Parathyroid adenoma (tissue), 2 donors: ENCODE measurements around the gene LYRM9.

Experiments used
- H2AFZ ChIP-seq: fragments of 300-600 bp; sonication (generic); one replicate; pipeline ENCODE4 v1.7.0; 2017; ENCODE audit warnings: antibody characterized with exemption, mild to moderate bottlenecking
- H3K27ac ChIP-seq: fragments of 300-600 bp; sonication (generic); one replicate; pipeline ENCODE4 v1.7.0; 2017
- H3K27me3 ChIP-seq: fragments of 300-600 bp; sonication (generic); one replicate; pipeline ENCODE4 v1.7.0; 2017; ENCODE audit warnings: low read length; ENCODE audit not compliant: control insufficient read depth, insufficient read depth
- H3K36me3 ChIP-seq: fragments of 300-600 bp; sonication (generic); one replicate; pipeline ENCODE4 v1.7.0; 2017; ENCODE audit warnings: low read length; ENCODE audit not compliant: control insufficient read depth, insufficient read depth
- H3K4me1 ChIP-seq: fragments of 300-600 bp; sonication (generic); one replicate; pipeline ENCODE4 v1.7.0; 2017; ENCODE audit warnings: control low read depth
- H3K4me2 ChIP-seq: fragments of 300-600 bp; sonication (generic); one replicate; pipeline ENCODE4 v1.7.0; 2017; ENCODE audit warnings: low read length
- H3K4me3 ChIP-seq: fragments of 300-600 bp; sonication (generic); one replicate; pipeline ENCODE4 v1.7.0; 2017; ENCODE audit warnings: low read depth, low read length
- H3K79me2 ChIP-seq: fragments of 300-600 bp; sonication (generic); one replicate; pipeline ENCODE4 v1.7.0; 2017; ENCODE audit warnings: control low read depth
- H3K9ac ChIP-seq: fragments of 300-600 bp; sonication (generic); one replicate; pipeline ENCODE4 v1.7.0; 2017; ENCODE audit warnings: mild to moderate bottlenecking
- H3K9me3 ChIP-seq: fragments of 300-600 bp; sonication (generic); one replicate; pipeline ENCODE4 v1.7.0; 2017; ENCODE audit warnings: low read length; ENCODE audit not compliant: control insufficient read depth
- TF ChIP-seq, protein P1 (sequence below): fragments of 300-600 bp; sonication (generic); IDR thresholded peaks from one replicate; pipeline ENCODE4 v1.7.0; 2017; ENCODE audit warnings: antibody characterized with exemption, mild to moderate bottlenecking
- donor health status: primary hyperparathyroidism.

Gene LYRM9

DNA sequence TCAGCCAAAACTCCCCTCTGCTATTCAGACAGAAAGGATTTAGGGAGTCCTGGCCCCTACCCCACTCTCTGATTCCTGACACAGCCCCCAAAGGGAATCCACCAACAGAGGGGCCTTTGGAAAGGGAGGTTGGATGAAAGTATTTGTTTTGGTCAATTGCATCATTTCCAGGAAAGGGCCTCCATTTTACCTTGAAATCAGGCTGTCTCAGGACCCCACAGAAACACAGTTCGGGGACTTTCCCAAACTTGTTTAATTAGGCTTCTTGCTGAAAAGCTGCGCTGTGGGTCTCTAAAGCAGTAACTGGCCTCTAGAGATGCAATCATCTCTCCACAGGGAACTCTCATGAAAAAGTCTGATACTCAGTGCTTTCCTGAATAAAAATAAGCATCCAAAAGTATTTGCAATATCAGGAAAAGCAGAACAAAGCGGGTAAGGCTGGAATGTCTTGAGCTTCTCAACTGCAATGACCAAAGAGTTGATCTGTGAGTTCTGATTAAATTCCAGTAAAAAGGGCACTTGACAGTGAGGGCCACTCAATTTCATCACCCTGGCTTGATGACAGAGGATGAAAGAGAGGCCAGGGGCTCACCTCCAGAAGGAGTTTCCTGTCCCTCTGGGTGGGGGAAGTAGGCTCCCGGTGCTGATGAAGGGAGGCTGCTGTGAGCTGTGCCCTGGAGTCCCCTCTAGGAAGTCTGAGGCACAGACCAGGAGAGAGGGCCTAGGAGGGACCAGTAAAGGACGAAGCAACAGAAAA lies 36.3 kb downstream of the LYRM9 start:
- Histone ChIP-seq H3K4me3 (no peak overlapping the region), H3K4me1 (no peaks in the 10 kb centered on the region)
- TF ChIP-seq, protein P1, sequence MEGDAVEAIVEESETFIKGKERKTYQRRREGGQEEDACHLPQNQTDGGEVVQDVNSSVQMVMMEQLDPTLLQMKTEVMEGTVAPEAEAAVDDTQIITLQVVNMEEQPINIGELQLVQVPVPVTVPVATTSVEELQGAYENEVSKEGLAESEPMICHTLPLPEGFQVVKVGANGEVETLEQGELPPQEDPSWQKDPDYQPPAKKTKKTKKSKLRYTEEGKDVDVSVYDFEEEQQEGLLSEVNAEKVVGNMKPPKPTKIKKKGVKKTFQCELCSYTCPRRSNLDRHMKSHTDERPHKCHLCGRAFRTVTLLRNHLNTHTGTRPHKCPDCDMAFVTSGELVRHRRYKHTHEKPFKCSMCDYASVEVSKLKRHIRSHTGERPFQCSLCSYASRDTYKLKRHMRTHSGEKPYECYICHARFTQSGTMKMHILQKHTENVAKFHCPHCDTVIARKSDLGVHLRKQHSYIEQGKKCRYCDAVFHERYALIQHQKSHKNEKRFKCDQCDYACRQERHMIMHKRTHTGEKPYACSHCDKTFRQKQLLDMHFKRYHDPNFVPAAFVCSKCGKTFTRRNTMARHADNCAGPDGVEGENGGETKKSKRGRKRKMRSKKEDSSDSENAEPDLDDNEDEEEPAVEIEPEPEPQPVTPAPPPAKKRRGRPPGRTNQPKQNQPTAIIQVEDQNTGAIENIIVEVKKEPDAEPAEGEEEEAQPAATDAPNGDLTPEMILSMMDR = no peak

DNA sequence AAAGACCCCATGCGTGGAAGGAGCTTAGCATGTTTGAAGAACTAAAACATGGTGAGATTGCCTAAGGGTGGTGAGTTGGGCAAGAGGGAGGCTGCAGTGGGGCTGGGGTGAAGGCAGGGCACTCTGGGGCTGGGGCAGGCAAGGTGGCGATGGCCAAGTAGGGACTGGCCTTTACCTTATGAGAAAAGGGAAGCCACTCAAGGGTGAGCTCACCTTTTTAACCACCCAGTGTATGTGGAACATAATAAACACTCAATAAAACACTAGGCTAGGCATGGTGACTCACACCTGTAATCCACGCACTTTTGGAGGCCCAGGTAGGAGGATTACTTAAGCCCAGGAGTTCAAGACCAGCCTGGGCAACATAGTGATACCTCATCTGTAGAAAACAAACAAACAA lies 37.7 kb downstream of the LYRM9 start:
- H3K79me2 ChIP-seq = no peaks in the 10 kb centered on the region
- H3K27ac ChIP-seq = no peak overlapping the region
- no peak overlapping the region for H3K4me2 ChIP-seq
- H3K27me3 ChIP-seq = no peaks in the 10 kb centered on the region
- H3K36me3 ChIP-seq = no peaks in the 10 kb centered on the region
- no peaks in the 10 kb centered on the region for H3K4me1 ChIP-seq
- no peak overlapping the region for H3K9ac ChIP-seq
- no peak overlapping the region for H3K4me3 ChIP-seq
- H3K9me3 ChIP-seq = no peaks in the 10 kb centered on the region
- no peak overlapping the region for H2AFZ ChIP-seq
- TF ChIP-seq, protein P1 = no peak

More for the DNA sequence above, 36.3 kb downstream of the LYRM9 start:
- H3K9me3 ChIP-seq = no peaks in the 10 kb centered on the region
- H3K79me2 ChIP-seq = no peaks in the 10 kb centered on the region
- H3K27ac ChIP-seq = no peak overlapping the region
- H2AFZ ChIP-seq = no peak overlapping the region
- H3K4me2 ChIP-seq = no peak overlapping the region
- no peaks in the 10 kb centered on the region for H3K36me3 ChIP-seq
- H3K27me3 ChIP-seq = no peaks in the 10 kb centered on the region
- H3K9ac ChIP-seq = no peak overlapping the region

DNA sequence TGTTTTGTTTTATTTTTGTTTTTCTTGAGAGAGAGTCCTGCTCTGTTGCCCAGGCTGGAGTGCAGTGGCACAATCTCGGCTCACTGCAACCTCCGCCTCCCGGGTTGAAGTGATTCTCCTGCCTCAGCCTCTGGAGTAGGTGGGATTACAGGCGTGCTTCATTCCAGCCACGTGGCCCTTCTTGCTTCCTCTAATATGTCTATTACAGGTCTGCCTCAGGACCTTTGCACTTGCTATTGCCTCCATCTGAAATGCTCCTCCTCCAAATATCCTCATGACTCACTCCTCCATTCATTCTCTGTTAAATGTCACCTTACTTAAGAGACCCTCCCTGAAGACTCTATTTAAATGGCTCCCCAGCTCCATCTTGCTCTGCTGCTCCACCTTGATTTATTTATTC lies 39.0 kb downstream of the LYRM9 start:
- Histone ChIP-seq H3K4me1 (no peaks in the 10 kb centered on the region), H3K79me2 (no peaks in the 10 kb centered on the region), H3K4me3 (no peak overlapping the region), H2AFZ (no peak overlapping the region), H3K9me3 (no peaks in the 10 kb centered on the region), H3K9ac (no peak overlapping the region), H3K27me3 (no peaks in the 10 kb centered on the region), H3K27ac (no peak overlapping the region), H3K4me2 (no peak overlapping the region), H3K36me3 (no peaks in the 10 kb centered on the region)
- TF ChIP-seq, protein P1 = no peak

DNA sequence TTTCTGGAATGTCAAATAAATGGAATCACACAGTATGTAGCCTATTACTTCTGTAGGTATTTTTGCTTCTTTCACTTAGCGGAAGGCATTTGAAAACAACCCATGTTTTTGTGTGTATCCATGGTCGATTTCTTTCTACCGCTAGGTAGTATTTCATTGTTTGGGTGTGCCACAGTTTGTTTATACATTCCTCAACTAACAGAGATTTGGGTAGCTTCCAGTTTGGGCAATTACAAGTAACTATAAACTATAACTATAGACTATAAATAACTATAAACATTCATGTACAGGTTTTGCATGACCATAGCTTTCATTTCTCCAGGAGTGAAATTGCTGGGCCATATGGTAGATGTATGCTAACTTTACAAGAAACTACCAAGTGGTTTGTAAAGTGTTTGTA lies 40.1 kb downstream of the LYRM9 start:
- Histone ChIP-seq H3K4me3 (no peak overlapping the region), H3K27me3 (no peaks in the 10 kb centered on the region), H3K79me2 (no peaks in the 10 kb centered on the region)

More for the DNA sequence above, 40.1 kb downstream of the LYRM9 start:
- no peaks in the 10 kb centered on the region for H3K4me1 ChIP-seq
- no peaks in the 10 kb centered on the region for H3K9me3 ChIP-seq
- no peak overlapping the region for H3K9ac ChIP-seq
- no peaks in the 10 kb centered on the region for H3K36me3 ChIP-seq
- H2AFZ ChIP-seq = no peak overlapping the region
- TF ChIP-seq, protein P1 = no peak
- H3K4me2 ChIP-seq = no peak overlapping the region
- H3K27ac ChIP-seq = no peak overlapping the region
